Measurements from ENCODE around the gene RBM44. TPM values are rescaled to one million over a fixed set of nuclear protein-coding genes. Genes with fewer than 3 reads are reported as not detected.
"Not testable (repeated sequence)": the region's sequence is repeated elsewhere in the genome, so short reads cannot be mapped to it uniquely, and the experiment has no call there.

RBM44 gene
- total RNA-seq, 4 donors from 2014 or later = 0.89 to 4.1 (median 1.5) TPM

- peaks cover 14 to 29% of the 10 kb centered on the region in 2 donors for H3K36me3 ChIP-seq
- no peak for DNase-seq
- TF ChIP-seq POLR2A (IDR thresholded peaks at IDR 0.05) = no peak
- no peak for TF ChIP-seq CTCF (IDR thresholded peaks at IDR 0.05)
- H3K9me3 ChIP-seq = no peaks in the 10 kb centered on the region
- intact Hi-C loops (cut with DNase I) = no loop called here
- 89 to 96% methylated on average over 7 of the region's 7 CpGs for WGBS, 2 donors
- H3K4me1 ChIP-seq = no peaks in the 10 kb centered on the region
- H3K27ac ChIP-seq = no peak overlapping the region
- no peak overlapping the region for H3K4me3 ChIP-seq (replicated peaks in 1 of 3)
- no peaks in the 10 kb centered on the region for H3K27me3 ChIP-seq
Observed at GRCh38 chr2:237782181-237782580, 16.4 kb upstream of the RBM44 start.

GRCh38 chr2:237783678-237784077, 14.9 kb upstream of the RBM44 start:
- 97 to 100% methylated on average over 4 of the region's 5 CpGs for WGBS, 2 donors
- H3K4me1 ChIP-seq; H3K27me3 ChIP-seq; intact Hi-C loops (cut with DNase I); H3K27ac ChIP-seq; H3K4me3 ChIP-seq (replicated peaks in 1 of 3); H3K9me3 ChIP-seq; DNase-seq: not testable (repeated sequence)
- peaks cover 5 to 22% of the 10 kb centered on the region in 2 donors for H3K36me3 ChIP-seq

GRCh38 chr2:237786936-237787335, 11.6 kb upstream of the RBM44 start:
- no peaks in the 10 kb centered on the region for H3K27me3 ChIP-seq
- TF ChIP-seq CTCF (IDR thresholded peaks at IDR 0.05) (no peak), POLR2A (IDR thresholded peaks at IDR 0.05) (no peak)
- no peak overlapping the region for H3K4me3 ChIP-seq (replicated peaks in 1 of 3)
- H3K4me1 ChIP-seq = no peaks in the 10 kb centered on the region
- WGBS, 2 donors = 98 to 99% methylated on average over 4 of the region's 4 CpGs
- H3K27ac ChIP-seq = no peak overlapping the region
- no peak for DNase-seq
- H3K36me3 ChIP-seq = no peaks in the 10 kb centered on the region
- intact Hi-C loops (cut with DNase I) = no loop called here
- no peaks in the 10 kb centered on the region for H3K9me3 ChIP-seq

- WGBS, 2 donors = 87 to 89% methylated on average over 4 of the region's 4 CpGs
- no peak overlapping the region for H3K27ac ChIP-seq
- no peaks in the 10 kb centered on the region for H3K4me1 ChIP-seq
- no peaks in the 10 kb centered on the region for H3K27me3 ChIP-seq
- no peaks in the 10 kb centered on the region for H3K36me3 ChIP-seq
- intact Hi-C loops (cut with DNase I) = no loop called here
- DNase-seq = no peak
- no peaks in the 10 kb centered on the region for H3K9me3 ChIP-seq
- no peak overlapping the region for H3K4me3 ChIP-seq (replicated peaks in 1 of 3)
- TF ChIP-seq CTCF (IDR thresholded peaks at IDR 0.05) (no peak), POLR2A (IDR thresholded peaks at IDR 0.05) (no peak)
Observed at GRCh38 chr2:237790353-237790752, 8.2 kb upstream of the RBM44 start.

GRCh38 chr2:237791977-237792727, 6.4 kb upstream of the RBM44 start:
- Histone ChIP-seq H3K36me3 (no peaks in the 10 kb centered on the region), H3K4me3 (replicated peaks in 1 of 3) (no peak overlapping the region), H3K27me3 (no peaks in the 10 kb centered on the region), H3K9me3 (no peaks in the 10 kb centered on the region), H3K27ac (no peak overlapping the region), H3K4me1 (no peaks in the 10 kb centered on the region)
- intact Hi-C loops (cut with DNase I) = no loop called here
- no peak for TF ChIP-seq CTCF (IDR thresholded peaks at IDR 0.05)
- TF ChIP-seq POLR2A (IDR thresholded peaks at IDR 0.05) = no peak
- no peak for DNase-seq
- 76 to 81% methylated on average over 6 of the region's 6 CpGs for WGBS, 2 donors
